ENCODE results near the gene CFAP97D2.
"Not testable (repeated sequence)": the region's sequence is repeated elsewhere in the genome, so short reads cannot be mapped to it uniquely, and the experiment has no call there.

The CFAP97D2 gene

DNA sequence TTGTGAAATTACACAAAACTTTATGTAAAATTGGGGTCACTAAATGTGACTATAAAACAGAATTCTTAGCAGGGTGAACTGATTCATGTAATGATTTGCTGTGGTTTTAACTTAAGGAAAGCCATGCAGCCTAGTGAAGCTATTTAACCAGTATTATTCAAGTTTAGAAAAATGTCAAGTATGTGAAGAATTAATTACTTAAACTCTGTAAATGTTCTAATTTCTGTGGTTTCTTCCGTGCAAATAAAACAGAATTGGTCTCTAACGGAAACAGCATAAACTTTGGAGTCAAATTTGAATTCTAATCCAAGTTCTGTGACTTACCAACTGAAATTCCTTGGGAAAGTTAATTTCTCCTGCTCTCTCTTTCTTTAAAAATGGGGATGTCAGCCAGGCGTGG, 69.0 kb downstream of the CFAP97D2 start:
- no peak overlapping the region for H3K27ac ChIP-seq
- no peak for TF ChIP-seq ZFX (IDR thresholded peaks at IDR 0.05; ENCODE audit: borderline replicate concordance)
- TF ChIP-seq, protein P1, sequence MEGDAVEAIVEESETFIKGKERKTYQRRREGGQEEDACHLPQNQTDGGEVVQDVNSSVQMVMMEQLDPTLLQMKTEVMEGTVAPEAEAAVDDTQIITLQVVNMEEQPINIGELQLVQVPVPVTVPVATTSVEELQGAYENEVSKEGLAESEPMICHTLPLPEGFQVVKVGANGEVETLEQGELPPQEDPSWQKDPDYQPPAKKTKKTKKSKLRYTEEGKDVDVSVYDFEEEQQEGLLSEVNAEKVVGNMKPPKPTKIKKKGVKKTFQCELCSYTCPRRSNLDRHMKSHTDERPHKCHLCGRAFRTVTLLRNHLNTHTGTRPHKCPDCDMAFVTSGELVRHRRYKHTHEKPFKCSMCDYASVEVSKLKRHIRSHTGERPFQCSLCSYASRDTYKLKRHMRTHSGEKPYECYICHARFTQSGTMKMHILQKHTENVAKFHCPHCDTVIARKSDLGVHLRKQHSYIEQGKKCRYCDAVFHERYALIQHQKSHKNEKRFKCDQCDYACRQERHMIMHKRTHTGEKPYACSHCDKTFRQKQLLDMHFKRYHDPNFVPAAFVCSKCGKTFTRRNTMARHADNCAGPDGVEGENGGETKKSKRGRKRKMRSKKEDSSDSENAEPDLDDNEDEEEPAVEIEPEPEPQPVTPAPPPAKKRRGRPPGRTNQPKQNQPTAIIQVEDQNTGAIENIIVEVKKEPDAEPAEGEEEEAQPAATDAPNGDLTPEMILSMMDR (IDR thresholded peaks at IDR 0.05) = no peak

DNA sequence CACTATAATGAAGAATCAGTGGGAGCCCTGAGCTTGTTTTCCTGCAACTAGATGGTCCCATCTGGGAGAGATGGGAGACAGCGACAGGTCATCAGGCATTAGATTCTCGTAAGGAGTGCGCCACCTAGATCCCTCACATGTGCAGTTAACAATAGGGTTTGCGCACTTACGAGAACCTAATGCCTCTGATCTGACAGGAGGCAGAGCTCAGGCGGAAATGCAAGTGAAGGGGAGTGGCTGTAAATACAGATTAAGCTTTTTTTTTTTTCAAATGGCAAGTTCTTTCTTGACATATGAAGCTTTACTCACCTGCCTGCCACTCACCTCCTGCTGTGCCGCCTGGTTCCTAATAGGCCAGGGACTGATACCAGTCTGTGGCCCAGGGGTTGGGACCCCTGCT, 70.0 kb downstream of the CFAP97D2 start:
- no peak overlapping the region for H3K27ac ChIP-seq
- TF ChIP-seq, protein P1 (IDR thresholded peaks at IDR 0.05) = no peak
- no peak for TF ChIP-seq ZFX (IDR thresholded peaks at IDR 0.05; ENCODE audit: borderline replicate concordance)

- not testable (repeated sequence) for H3K27ac ChIP-seq
Observed at GRCh38 chr13:114251639-114252440, 72.8 kb downstream of the CFAP97D2 start.

DNA sequence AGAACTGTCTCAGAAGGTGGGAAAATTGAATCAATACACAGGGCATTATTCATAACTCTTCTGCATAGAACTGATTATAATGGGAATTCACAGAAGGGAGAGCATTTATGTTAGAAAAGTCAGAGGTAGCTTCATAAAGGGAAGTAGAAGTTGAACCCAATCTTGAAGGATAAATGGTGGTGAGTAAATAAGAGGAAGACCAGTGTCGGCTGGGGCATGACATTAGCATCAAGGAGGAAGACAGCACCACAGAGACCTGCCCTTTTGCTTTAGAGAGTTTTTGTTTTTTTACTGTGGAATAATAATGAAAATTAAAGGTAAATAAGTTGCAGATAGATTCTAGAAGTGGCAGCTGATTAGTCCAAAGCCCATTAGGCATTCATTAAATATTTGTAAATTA, 77.5 kb downstream of the CFAP97D2 start:
- H3K27ac ChIP-seq = no peak overlapping the region
- no peak for TF ChIP-seq ZFX (IDR thresholded peaks at IDR 0.05; ENCODE audit: borderline replicate concordance)
- TF ChIP-seq, protein P1 (IDR thresholded peaks at IDR 0.05) = no peak

- TF ChIP-seq, protein P1 (IDR thresholded peaks at IDR 0.05) = no peak
- no peak for TF ChIP-seq ZFX (IDR thresholded peaks at IDR 0.05; ENCODE audit: borderline replicate concordance)
- H3K27ac ChIP-seq = no peak overlapping the region
Observed at GRCh38 chr13:114257014-114257413, 78.0 kb downstream of the CFAP97D2 start.

GRCh38 chr13:114258589-114258988, 79.5 kb downstream of the CFAP97D2 start:
- no peak for TF ChIP-seq ZFX (IDR thresholded peaks at IDR 0.05; ENCODE audit: borderline replicate concordance)
- TF ChIP-seq, protein P1 (IDR thresholded peaks at IDR 0.05) = no peak
- peak overlapping the region; percentile 41 for H3K27ac ChIP-seq

GRCh38 chr13:114259374-114259773, 80.3 kb downstream of the CFAP97D2 start:
- no peak for TF ChIP-seq ZFX (IDR thresholded peaks at IDR 0.05; ENCODE audit: borderline replicate concordance)
- TF ChIP-seq, protein P1 (IDR thresholded peaks at IDR 0.05) = no peak
- peak overlapping the region; percentile 41 for H3K27ac ChIP-seq

Data from 22Rv1 (cell line).